Measurements from ENCODE around the gene FGGY. TPM values are rescaled to one million over a fixed set of nuclear protein-coding genes. Genes with fewer than 3 reads are reported as not detected.

FGGY gene
- total RNA-seq, 1 donor from 2014 or later, result 12.6 TPM

- Mint-ChIP-seq H3K27me3 (no peaks in the 10 kb centered on the region), H3K36me3 (no peaks in the 10 kb centered on the region), H3K27ac (no peak overlapping the region), H3K4me3 (no peak overlapping the region), H3K4me1 (ENCODE audit: unreplicated experiment) (peaks cover 12% of the 10 kb centered on the region), H3K9me3 (peaks cover 5% of the 10 kb centered on the region)
- no peak for TF ChIP-seq CTCF (conservative IDR thresholded peaks at IDR 0.05)
- DNase-seq (ENCODE audit: extremely low spot score, unreplicated experiment), result no peak
Observed at GRCh38 chr1:59261537-59261936, 35.4 kb upstream of the FGGY start.

- no peaks in the 10 kb centered on the region for H3K36me3 Mint-ChIP-seq
- DNase-seq (ENCODE audit: extremely low spot score, unreplicated experiment), result no peak
- no peak for TF ChIP-seq CTCF (conservative IDR thresholded peaks at IDR 0.05)
- H3K9me3 Mint-ChIP-seq, result peaks cover 5% of the 10 kb centered on the region
- H3K4me1 Mint-ChIP-seq (ENCODE audit: unreplicated experiment), result peaks cover 12% of the 10 kb centered on the region
- H3K4me3 Mint-ChIP-seq, result no peak overlapping the region
- H3K27me3 Mint-ChIP-seq, result no peaks in the 10 kb centered on the region
- H3K27ac Mint-ChIP-seq, result no peak overlapping the region
Observed at GRCh38 chr1:59262631-59263030, 34.3 kb upstream of the FGGY start.

GRCh38 chr1:59263111-59263510 is 33.8 kb upstream of the FGGY start:
- H3K27me3 Mint-ChIP-seq, result no peaks in the 10 kb centered on the region
- TF ChIP-seq CTCF (conservative IDR thresholded peaks at IDR 0.05), result no peak
- no peaks in the 10 kb centered on the region for H3K36me3 Mint-ChIP-seq
- H3K9me3 Mint-ChIP-seq, result peaks cover 5% of the 10 kb centered on the region
- H3K27ac Mint-ChIP-seq, result no peak overlapping the region
- H3K4me3 Mint-ChIP-seq, result no peak overlapping the region
- DNase-seq (ENCODE audit: extremely low spot score, unreplicated experiment), result no peak
- H3K4me1 Mint-ChIP-seq (ENCODE audit: unreplicated experiment), result peaks cover 12% of the 10 kb centered on the region

GRCh38 chr1:59265622-59266021 is 31.3 kb upstream of the FGGY start:
- H3K4me3 Mint-ChIP-seq, result no peak overlapping the region
- H3K4me1 Mint-ChIP-seq (ENCODE audit: unreplicated experiment), result peaks cover 8% of the 10 kb centered on the region
- no peaks in the 10 kb centered on the region for H3K36me3 Mint-ChIP-seq
- no peak for DNase-seq (ENCODE audit: extremely low spot score, unreplicated experiment)
- no peak overlapping the region for H3K27ac Mint-ChIP-seq
- no peak for TF ChIP-seq CTCF (conservative IDR thresholded peaks at IDR 0.05)
- H3K9me3 Mint-ChIP-seq, result peaks cover 5% of the 10 kb centered on the region
- H3K27me3 Mint-ChIP-seq, result no peaks in the 10 kb centered on the region

- DNase-seq (ENCODE audit: extremely low spot score, unreplicated experiment), result no peak
- no peaks in the 10 kb centered on the region for H3K27me3 Mint-ChIP-seq
- H3K4me1 Mint-ChIP-seq (ENCODE audit: unreplicated experiment), result peaks cover under 1% of the 10 kb centered on the region
- TF ChIP-seq CTCF (conservative IDR thresholded peaks at IDR 0.05), result no peak
- H3K27ac Mint-ChIP-seq, result no peak overlapping the region
- H3K9me3 Mint-ChIP-seq, result peaks cover 5% of the 10 kb centered on the region
- H3K36me3 Mint-ChIP-seq, result no peaks in the 10 kb centered on the region
- H3K4me3 Mint-ChIP-seq, result no peak overlapping the region
Observed at GRCh38 chr1:59266180-59266926, 30.5 kb upstream of the FGGY start.

Measured in type B pancreatic cell (in vitro differentiated cells).